ENCODE measurements around the gene CD300E.

Gene CD300E

DNA sequence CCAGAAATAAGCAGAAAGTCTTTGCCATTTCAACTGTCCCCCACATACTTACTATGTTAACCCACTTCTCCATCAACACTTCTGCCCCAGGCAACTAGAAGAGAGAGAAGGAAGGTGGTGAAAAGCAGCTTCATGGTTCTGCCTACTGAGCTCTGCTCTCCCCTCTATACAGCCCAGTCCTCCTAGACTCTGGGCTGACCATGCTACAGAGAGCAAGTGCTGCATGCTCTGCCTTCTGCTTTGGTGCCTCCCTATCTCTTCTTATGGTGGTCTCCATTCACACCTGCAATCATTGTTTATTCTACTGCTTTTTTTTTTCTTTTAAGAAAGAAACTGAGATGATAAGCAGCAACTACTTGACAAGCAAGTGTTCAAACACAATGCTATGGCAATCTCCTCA lies 20.3 kb upstream of the CD300E start:
- TF ChIP-seq, protein P1, sequence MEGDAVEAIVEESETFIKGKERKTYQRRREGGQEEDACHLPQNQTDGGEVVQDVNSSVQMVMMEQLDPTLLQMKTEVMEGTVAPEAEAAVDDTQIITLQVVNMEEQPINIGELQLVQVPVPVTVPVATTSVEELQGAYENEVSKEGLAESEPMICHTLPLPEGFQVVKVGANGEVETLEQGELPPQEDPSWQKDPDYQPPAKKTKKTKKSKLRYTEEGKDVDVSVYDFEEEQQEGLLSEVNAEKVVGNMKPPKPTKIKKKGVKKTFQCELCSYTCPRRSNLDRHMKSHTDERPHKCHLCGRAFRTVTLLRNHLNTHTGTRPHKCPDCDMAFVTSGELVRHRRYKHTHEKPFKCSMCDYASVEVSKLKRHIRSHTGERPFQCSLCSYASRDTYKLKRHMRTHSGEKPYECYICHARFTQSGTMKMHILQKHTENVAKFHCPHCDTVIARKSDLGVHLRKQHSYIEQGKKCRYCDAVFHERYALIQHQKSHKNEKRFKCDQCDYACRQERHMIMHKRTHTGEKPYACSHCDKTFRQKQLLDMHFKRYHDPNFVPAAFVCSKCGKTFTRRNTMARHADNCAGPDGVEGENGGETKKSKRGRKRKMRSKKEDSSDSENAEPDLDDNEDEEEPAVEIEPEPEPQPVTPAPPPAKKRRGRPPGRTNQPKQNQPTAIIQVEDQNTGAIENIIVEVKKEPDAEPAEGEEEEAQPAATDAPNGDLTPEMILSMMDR (IDR thresholded peaks at IDR 0.05; ENCODE audit: insufficient read depth, low read depth, low read length, missing control alignments): no peak
- DNase-seq (ENCODE audit: low read depth): no peak
- no peak overlapping the region for H3K4me3 ChIP-seq (ENCODE audit: low read length)

DNA sequence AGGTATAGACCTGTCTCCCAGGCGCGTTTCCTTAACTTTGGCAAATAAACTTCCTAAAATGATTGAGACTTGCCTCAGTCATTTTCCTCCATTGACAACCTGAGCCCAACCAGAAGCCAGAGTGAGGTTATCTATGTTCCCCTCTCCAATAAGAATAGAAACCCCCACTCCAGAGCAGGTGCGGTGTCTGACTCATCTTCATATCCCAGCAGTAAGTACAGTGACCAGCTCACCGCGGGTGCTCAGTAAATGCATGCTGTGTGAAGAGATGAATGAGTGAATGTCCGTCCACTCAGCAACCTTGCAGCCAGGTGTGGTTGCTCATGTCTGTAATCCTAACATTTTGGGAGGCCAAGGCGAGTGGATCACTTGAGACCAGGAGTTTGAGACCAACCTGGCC lies 19.5 kb upstream of the CD300E start:
- DNase-seq (ENCODE audit: low read depth): no peak
- TF ChIP-seq, protein P1 (IDR thresholded peaks at IDR 0.05; ENCODE audit: insufficient read depth, low read depth, low read length, missing control alignments): no peak

DNA sequence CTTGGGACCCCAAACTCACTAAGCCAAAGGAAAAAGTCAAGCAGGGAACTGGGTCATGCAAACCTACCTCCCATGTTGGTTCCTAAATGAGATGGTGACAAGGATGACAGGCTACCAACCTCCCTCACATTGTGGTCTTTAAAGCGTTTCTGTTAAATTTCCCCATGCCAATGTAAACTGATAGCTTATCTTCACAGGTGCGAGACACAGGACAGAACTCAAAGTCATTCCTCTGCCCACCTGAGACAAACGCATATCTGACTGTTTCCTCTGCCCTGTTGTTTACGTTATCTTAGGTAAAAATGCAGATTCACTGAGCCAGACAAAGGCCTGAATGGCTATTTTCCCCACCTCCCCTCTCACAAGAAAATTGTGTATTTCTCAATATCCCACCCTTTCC lies 19.0 kb upstream of the CD300E start:
- TF ChIP-seq, protein P1 (IDR thresholded peaks at IDR 0.05; ENCODE audit: insufficient read depth, low read depth, low read length, missing control alignments): no peak
- H3K4me3 ChIP-seq (ENCODE audit: low read length): no peak overlapping the region
- DNase-seq (ENCODE audit: low read depth): no peak

More for the DNA sequence above, 19.5 kb upstream of the CD300E start:
- no peak overlapping the region for H3K4me3 ChIP-seq (ENCODE audit: low read length)

DNA sequence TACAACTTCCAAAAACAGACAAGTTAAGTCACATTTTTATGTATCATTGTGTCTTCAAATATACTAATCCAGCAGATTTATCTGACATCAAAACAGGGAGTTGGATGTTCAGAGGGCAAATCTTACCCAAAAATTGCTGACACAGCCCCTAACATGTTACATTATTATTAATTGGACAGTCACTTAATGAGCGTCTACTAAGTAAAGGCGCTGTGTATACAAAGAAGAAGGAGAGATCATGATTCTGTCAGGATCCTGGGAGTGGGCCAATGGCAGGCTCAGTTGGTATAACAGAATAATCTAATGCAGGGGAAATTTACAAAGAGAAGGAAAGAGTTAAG lies 18.4 kb upstream of the CD300E start:
- TF ChIP-seq, protein P1 (IDR thresholded peaks at IDR 0.05; ENCODE audit: insufficient read depth, low read depth, low read length, missing control alignments): no peak
- DNase-seq (ENCODE audit: low read depth): no peak
- no peak overlapping the region for H3K4me3 ChIP-seq (ENCODE audit: low read length)

DNA sequence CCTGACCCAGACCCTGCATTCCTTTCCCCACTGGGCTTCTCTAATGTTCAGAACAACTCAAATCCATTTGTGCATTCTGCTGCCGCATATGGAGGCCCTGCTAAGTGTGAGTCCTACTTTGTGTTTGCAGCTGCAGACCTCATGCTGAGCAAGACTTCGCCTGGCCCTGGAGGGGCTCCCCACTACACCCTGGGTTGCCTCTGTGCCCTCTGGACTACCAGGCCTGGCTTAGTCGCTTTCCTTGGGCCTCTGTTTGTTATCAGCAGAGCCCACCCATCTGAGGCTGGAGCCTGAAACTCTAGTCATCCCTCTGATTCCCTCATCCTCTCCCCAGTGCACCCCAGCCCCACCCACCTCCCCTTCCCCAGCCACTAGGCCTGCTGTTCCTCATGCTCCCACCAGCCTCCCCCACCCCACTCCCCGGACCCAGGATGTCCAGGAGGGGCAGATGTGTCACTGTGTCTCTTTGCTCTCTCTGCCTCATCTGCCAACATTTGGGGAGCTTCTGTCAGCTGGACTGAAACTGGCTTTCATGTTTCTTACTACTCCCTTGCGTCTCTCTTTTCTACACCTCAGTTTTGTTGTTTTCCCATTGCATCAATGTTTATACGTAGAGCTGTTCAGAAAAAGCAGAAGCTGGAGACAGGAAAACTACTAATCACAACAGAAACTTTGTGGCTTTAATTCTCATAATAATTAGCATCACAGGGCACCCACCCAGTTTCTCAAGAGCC lies 17.9 kb upstream of the CD300E start:
- DNase-seq (ENCODE audit: low read depth): no peak
- TF ChIP-seq, protein P1 (IDR thresholded peaks at IDR 0.05; ENCODE audit: insufficient read depth, low read depth, low read length, missing control alignments): no peak
- no peak overlapping the region for H3K4me3 ChIP-seq (ENCODE audit: low read length)

DNA sequence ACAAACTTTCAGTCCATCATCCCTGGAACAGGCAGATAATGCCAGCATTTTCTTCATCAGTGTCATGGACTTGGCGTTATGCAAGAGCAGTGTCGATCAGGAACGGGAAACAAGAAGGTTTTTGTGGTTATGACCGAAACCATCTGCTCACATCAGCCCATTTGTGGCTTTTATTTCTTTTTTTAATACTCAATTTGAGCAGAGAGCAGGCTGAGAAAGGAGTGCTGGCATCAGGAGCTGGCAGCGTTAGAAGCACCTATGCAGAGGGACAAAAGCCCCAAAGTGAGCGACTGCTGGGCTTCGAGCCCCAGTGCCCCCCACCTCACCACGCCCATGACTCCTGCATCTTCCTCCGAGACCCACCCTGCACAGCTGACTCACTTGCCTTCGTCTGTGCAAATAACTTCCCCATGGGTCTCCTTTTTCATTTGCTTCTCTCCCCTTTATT lies 16.2 kb upstream of the CD300E start:
- no peak overlapping the region for H3K4me3 ChIP-seq (ENCODE audit: low read length)
- no peak for DNase-seq (ENCODE audit: low read depth)
- TF ChIP-seq, protein P1 (IDR thresholded peaks at IDR 0.05; ENCODE audit: insufficient read depth, low read depth, low read length, missing control alignments): no peak

DNA sequence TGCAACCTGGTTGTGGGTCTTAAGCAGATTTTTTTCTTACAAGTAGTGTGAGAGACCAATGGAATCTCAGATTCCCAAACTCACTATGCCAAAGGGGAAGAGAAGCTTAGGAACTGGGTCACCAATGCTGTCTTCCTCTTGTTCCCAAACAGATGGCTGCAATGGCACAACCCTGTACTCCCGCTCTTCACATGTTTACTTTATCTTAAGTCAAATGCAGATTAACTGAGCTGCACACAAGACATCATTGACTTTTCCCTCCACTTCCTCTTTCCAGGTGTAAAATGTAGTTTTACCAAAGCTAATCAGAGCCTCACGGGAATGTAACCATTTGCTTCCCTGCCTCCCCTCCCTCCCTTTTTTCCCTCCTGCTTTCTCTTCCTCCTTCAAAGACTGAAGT lies 14.4 kb upstream of the CD300E start:
- TF ChIP-seq, protein P1 (IDR thresholded peaks at IDR 0.05; ENCODE audit: insufficient read depth, low read depth, low read length, missing control alignments): no peak
- no peak for DNase-seq (ENCODE audit: low read depth)
- no peak overlapping the region for H3K4me3 ChIP-seq (ENCODE audit: low read length)

Measured in epithelial cell of esophagus (primary cell).